Mucosa of descending colon (tissue), 3 donors: Measurements from ENCODE around the gene THUMPD3. TPM values are rescaled to one million over a fixed set of nuclear protein-coding genes. Genes with fewer than 3 reads are reported as not detected.

Source experiments
- ATAC-seq: fragments of 200-7000 bp; cut with Tn5 transposase; one replicate; pipeline ENCODE4 v1.9.1; 2020; ENCODE audit warnings: mild to moderate bottlenecking, moderate library complexity
- DNase-seq, 3 donors: peaks; one replicate each; pipeline ENCODE4 v3.0.0-alpha.2; 2020
- H3K36me3 ChIP-seq: fragments of 200-600 bp; one replicate; pipeline ENCODE4 v1.8.0; 2021; ENCODE audit warnings: low read depth, mild to moderate bottlenecking
- H3K4me1 ChIP-seq: fragments of 200-600 bp; one replicate; pipeline ENCODE4 v1.8.0; 2021; ENCODE audit warnings: low read depth, mild to moderate bottlenecking
- H3K4me3 ChIP-seq: fragments of 200-600 bp; one replicate; pipeline ENCODE4 v1.8.0; 2021; ENCODE audit warnings: mild to moderate bottlenecking
- H3K9me3 ChIP-seq: fragments of 200-600 bp; one replicate; pipeline ENCODE4 v1.8.0; 2021; ENCODE audit warnings: mild to moderate bottlenecking
- CTCF ChIP-seq: fragments of 200-600 bp; IDR thresholded peaks from one replicate; pipeline ENCODE4 v1.8.0; 2022; ENCODE audit warnings: antibody characterized with exemption, mild to moderate bottlenecking
- intact Hi-C, 2 donors: fragments of 100-400 bp; cut with DNase I in 1 of 2; cut with micrococcal nuclease in 1 of 2; formaldehyde crosslinking; loops; one replicate each; pipeline versions ENCODE4 v1.11.0 to v1.11.1; 2022; cut with DNase I, micrococcal nuclease
- total RNA-seq, 3 donors: library from RNA; stranded (reverse); fragmentation: NEBNext Ultra II Directional in 2 of 3; extraction: Animal tissue kit (Norgen Biotek cat#: 25700) in 2 of 3; gene quantifications; one replicate each; pipeline versions ENCODE4 v1.2.1 to v1.2.4, GENCODE V29; 2021 to 2023
- donor health status: DM: no; HTN: no; CAD: no; lungs with moderate emphysema.
- donor health status: DM: no; HTN: no; CAD: no.
- donor health status: DM: no; HTN: yes; CAD: no.

THUMPD3 gene
- total RNA-seq, 3 donors from 2014 or later: 30.0 to 34.0 (median 31.2) TPM

GRCh38 chr3:9387322-9387655, 24.4 kb downstream of the THUMPD3 start:
- peaks cover 15% of the 10 kb centered on the region for H3K36me3 ChIP-seq
- no peaks in the 10 kb centered on the region for H3K4me1 ChIP-seq
- intact Hi-C loops: loop anchor here in 1 of 2 donors (10.0 kb wide), 1 partner anchor 48 kb away; no protein-coding TSS in a partner anchor
- no peak for TF ChIP-seq CTCF
- H3K9me3 ChIP-seq: no peaks in the 10 kb centered on the region
- H3K4me3 ChIP-seq: no peak overlapping the region
- DNase-seq (no peak), ATAC-seq (no peak)

- Histone ChIP-seq H3K36me3 (peaks cover 15% of the 10 kb centered on the region), H3K4me3 (no peak overlapping the region), H3K4me1 (no peaks in the 10 kb centered on the region), H3K9me3 (no peaks in the 10 kb centered on the region)
- ATAC-seq: no peak
- no peak for DNase-seq
- intact Hi-C loops: loop anchor here in 1 of 2 donors (10.0 kb wide), 1 partner anchor 47 kb away; no protein-coding TSS in a partner anchor
- TF ChIP-seq CTCF: no peak
Observed at GRCh38 chr3:9388142-9388541, 25.3 kb downstream of the THUMPD3 start.

- H3K4me1 ChIP-seq: no peaks in the 10 kb centered on the region
Observed at GRCh38 chr3:9388562-9389272, 25.9 kb downstream of the THUMPD3 start.

GRCh38 chr3:9390265-9390888, 27.5 kb downstream of the THUMPD3 start:
- H3K4me1 ChIP-seq: peaks cover 15% of the 10 kb centered on the region
- no peak for TF ChIP-seq CTCF
- H3K36me3 ChIP-seq: peaks cover 7% of the 10 kb centered on the region
- DNase-seq (no peak), ATAC-seq (no peak)
- intact Hi-C loops: no loop called here
- H3K9me3 ChIP-seq: no peaks in the 10 kb centered on the region
- no peak overlapping the region for H3K4me3 ChIP-seq

More at GRCh38 chr3:9388562-9389272, 25.9 kb downstream of the THUMPD3 start:
- TF ChIP-seq CTCF: no peak
- ATAC-seq: no peak
- H3K9me3 ChIP-seq: no peaks in the 10 kb centered on the region
- intact Hi-C loops: loop anchor here in 1 of 2 donors (10.0 kb wide), 1 partner anchor 46 kb away; no protein-coding TSS in a partner anchor
- no peak for DNase-seq
- H3K36me3 ChIP-seq: peaks cover 15% of the 10 kb centered on the region
- no peak overlapping the region for H3K4me3 ChIP-seq

GRCh38 chr3:9392041-9392440, 29.2 kb downstream of the THUMPD3 start:
- intact Hi-C loops: no loop called here
- DNase-seq: no peak
- ATAC-seq: no peak
- no peak overlapping the region for H3K4me3 ChIP-seq
- no peak for TF ChIP-seq CTCF
- H3K4me1 ChIP-seq: peaks cover 19% of the 10 kb centered on the region
- H3K9me3 ChIP-seq: no peaks in the 10 kb centered on the region
- peaks cover 7% of the 10 kb centered on the region for H3K36me3 ChIP-seq
